ENCODE data around the gene CTRB2.
"Not testable (repeated sequence)": the region's sequence is repeated elsewhere in the genome, so short reads cannot be mapped to it uniquely, and the experiment has no call there.

Gene CTRB2

GRCh38 chr16:75205961-75206748 is 806 bp downstream of the CTRB2 start:
- DNase-seq (ENCODE audit: low read depth in 2 of 2), result not testable (repeated sequence)

GRCh38 chr16:75205438-75205837 is 1.5 kb downstream of the CTRB2 start:
- not testable (repeated sequence) for DNase-seq (ENCODE audit: low read depth in 2 of 2)

- not testable (repeated sequence) for DNase-seq (ENCODE audit: low read depth in 2 of 2)
Observed at GRCh38 chr16:75204905-75205304, 2.1 kb downstream of the CTRB2 start.

GRCh38 chr16:75204410-75204758 is 2.6 kb downstream of the CTRB2 start:
- no peak for DNase-seq (ENCODE audit: low read depth in 2 of 2)

GRCh38 chr16:75203667-75204409 is 3.1 kb downstream of the CTRB2 start:
- no peak for DNase-seq (ENCODE audit: low read depth in 2 of 2)

- no peak for DNase-seq (ENCODE audit: low read depth in 2 of 2)
Observed at GRCh38 chr16:75203096-75203495, 3.9 kb downstream of the CTRB2 start.

GRCh38 chr16:75202069-75202590 is 4.8 kb downstream of the CTRB2 start:
- DNase-seq (ENCODE audit: low read depth in 2 of 2), result no peak

- no peak for DNase-seq (ENCODE audit: low read depth in 2 of 2)
Observed at GRCh38 chr16:75198135-75198600, 8.8 kb downstream of the CTRB2 start.

- DNase-seq (ENCODE audit: low read depth in 2 of 2), result no peak
Observed at GRCh38 chr16:75197522-75198134, 9.3 kb downstream of the CTRB2 start.

GRCh38 chr16:75196836-75197235 is 10.1 kb downstream of the CTRB2 start:
- DNase-seq (ENCODE audit: low read depth in 2 of 2), result no peak

GRCh38 chr16:75195811-75196790 is 10.9 kb downstream of the CTRB2 start:
- DNase-seq (ENCODE audit: low read depth in 2 of 2), result no peak

- no peak for DNase-seq (ENCODE audit: low read depth in 2 of 2)
Observed at GRCh38 chr16:75193730-75194444, 13.1 kb downstream of the CTRB2 start.

- DNase-seq (ENCODE audit: low read depth in 2 of 2), result no peak
Observed at GRCh38 chr16:75193265-75193650, 13.7 kb downstream of the CTRB2 start.

GRCh38 chr16:75192606-75193264 is 14.2 kb downstream of the CTRB2 start:
- DNase-seq (ENCODE audit: low read depth in 2 of 2), result no peak

GRCh38 chr16:75189638-75190245 is 17.2 kb downstream of the CTRB2 start:
- DNase-seq (ENCODE audit: low read depth in 2 of 2), result no peak

GRCh38 chr16:75188832-75189477 is 18.0 kb downstream of the CTRB2 start:
- DNase-seq (ENCODE audit: low read depth in 2 of 2), result no peak

GRCh38 chr16:75181630-75182029 is 25.3 kb downstream of the CTRB2 start:
- DNase-seq (ENCODE audit: low read depth in 2 of 2), result no peak

- no peak for DNase-seq (ENCODE audit: low read depth in 2 of 2)
Observed at GRCh38 chr16:75179208-75179607, 27.8 kb downstream of the CTRB2 start.

- DNase-seq (ENCODE audit: low read depth in 2 of 2), result no peak
Observed at GRCh38 chr16:75176926-75177325, 30.0 kb downstream of the CTRB2 start.
